ENCODE measurements around the gene TACR2.

GRCh38 chr10:69453795-69454194 lies 37.1 kb upstream of the TACR2 start:
- TF ChIP-seq CTCF (conservative IDR thresholded peaks at IDR 0.05), result no peak
- no peak for TF ChIP-seq ZFX (IDR thresholded peaks at IDR 0.05)

Data from C4-2B (cell line).